Measurements from ENCODE around the gene SARDH.

GRCh38 chr9:133634081-133634691 lies 104.0 kb downstream of the SARDH start:
- TF ChIP-seq CTCF (IDR thresholded peaks at IDR 0.05), result no peak
- TF ChIP-seq POLR2AphosphoS5 (IDR thresholded peaks at IDR 0.05), result no peak
